ENCODE data around the gene UBXN4. TPM values are rescaled to one million over a fixed set of nuclear protein-coding genes. Genes with fewer than 3 reads are reported as not detected.
A peak's percentile ranks its signal among the peaks of the same experiment; 100 is the strongest.

The UBXN4 gene
- total RNA-seq, 1 experiment from 2014 or later, result 65.4 TPM

- no peak overlapping the region for H4K91ac ChIP-seq (ENCODE audit: insufficient read length, low read depth, low read length)
- no peak overlapping the region for H2BK5ac ChIP-seq (ENCODE audit: insufficient read length, low read length)
- H4K8ac ChIP-seq (replicated peaks; ENCODE audit: insufficient read length, low read depth, low read length), result no peak overlapping the region
- no peak overlapping the region for H3K9ac ChIP-seq (ENCODE audit: extremely low read depth, insufficient read length, low read length)
- H3K27me3 ChIP-seq (ENCODE audit: insufficient read depth, low read length), result no peaks in the 10 kb centered on the region
- no peaks in the 10 kb centered on the region for H4K20me1 ChIP-seq (ENCODE audit: control insufficient read depth, insufficient read depth, insufficient read length)
- H3K4me1 ChIP-seq (ENCODE audit: insufficient read depth, low read length), result no peaks in the 10 kb centered on the region; the same call in none of the 2 replicates
- Mint-ChIP-seq H3K4me1 (peaks cover 23 to 24% of the 10 kb centered on the region in 2 experiments), H3K4me3 (no peak overlapping the region), H3K27ac (peak overlapping the region in 1 of 3 experiments; percentile 20; a peak in 1 of 7 replicates), H3K9me3 (peaks cover 0 to 8% of the 10 kb centered on the region in 2 experiments; a peak in 3 of 5 replicates), H3K36me3 (ENCODE audit: insufficient read depth in 1 of 3, low read depth in 3 of 3) (peaks cover 55 to 88% (median 78%) of the 10 kb centered on the region in 3 experiments), H3K27me3 (ENCODE audit: low read depth) (no peaks in the 10 kb centered on the region)
- WGBS (ENCODE audit: extremely low coverage, insufficient read length, low lambda C conversion rate), result no CpG with 5 or more reads among the region's 2 CpGs
- H2BK120ac ChIP-seq (ENCODE audit: low read depth, low read length, poor library complexity, severe bottlenecking), result no peak overlapping the region
- no peak overlapping the region for H4K5ac ChIP-seq (ENCODE audit: insufficient read length, low read depth, low read length)
- H3K4ac ChIP-seq (ENCODE audit: low read depth, low read length), result no peak overlapping the region
- no peaks in the 10 kb centered on the region for H3K23me2 ChIP-seq (ENCODE audit: insufficient read length, low read depth, low read length, poor library complexity, severe bottlenecking)
- H3K79me2 ChIP-seq (ENCODE audit: insufficient read depth, low read length), result no peaks in the 10 kb centered on the region
- no peak overlapping the region for H2BK20ac ChIP-seq (ENCODE audit: low read depth, low read length, poor library complexity, severe bottlenecking)
- H2BK12ac ChIP-seq (ENCODE audit: insufficient read length, low read depth, low read length), result no peak overlapping the region
- H3K9me3 ChIP-seq (ENCODE audit: control insufficient read depth, low read depth, low read length), result no peaks in the 10 kb centered on the region
- H3T11ph ChIP-seq (ENCODE audit: low read length), result no peak overlapping the region
- no peak overlapping the region for H3K4me2 ChIP-seq (ENCODE audit: insufficient read depth, insufficient read length, low read length)
- H3K56ac ChIP-seq (ENCODE audit: insufficient read length, low read depth, low read length), result no peak overlapping the region
- H3K79me1 ChIP-seq (ENCODE audit: insufficient read depth, low read depth, low read length, poor library complexity, severe bottlenecking), result no peaks in the 10 kb centered on the region
- no peak for DNase-seq
- no peak overlapping the region for H2AFZ ChIP-seq (ENCODE audit: low read length)
- no peak overlapping the region for H2AK5ac ChIP-seq (ENCODE audit: insufficient read length, low read length)
- no peak overlapping the region for H3K23ac ChIP-seq (ENCODE audit: insufficient read length, low read depth, low read length)
- no peak overlapping the region for H3K14ac ChIP-seq (ENCODE audit: insufficient read depth, low read length)
- H2BK15ac ChIP-seq (ENCODE audit: low read depth, low read length), result no peak overlapping the region
- no peak for TF ChIP-seq CTCF (conservative IDR thresholded peaks at IDR 0.05)
- H3K27ac ChIP-seq (ENCODE audit: insufficient read length, low read depth, low read length), result no peak overlapping the region
- no peak overlapping the region for H3K18ac ChIP-seq (ENCODE audit: insufficient read length, low read depth, low read length)
Measured at GRCh38 chr2:135782231-135782630, 40.6 kb downstream of the UBXN4 start.

Measured in H9 (cell line).